Karpas-422 (cell line): ENCODE measurements around the gene ERVK3-1. TPM values are rescaled to one million over a fixed set of nuclear protein-coding genes. Genes with fewer than 3 reads are reported as not detected.

Experiments
- DNase-seq: peaks from one replicate; pipeline ENCODE4 v3.0.0-alpha.2; 2015
- H2AFZ ChIP-seq: fragments of 200-600 bp; sonication (generic); 2 replicates; pipeline ENCODE4 v1.6.1; 2014; ENCODE audit warnings: antibody characterized with exemption, low read length, mixed read lengths
- H3K27ac ChIP-seq: fragments of 200-600 bp; sonication (generic); 2 replicates; pipeline ENCODE4 v1.5.1; 2014; ENCODE audit warnings: mild to moderate bottlenecking, low read length, moderate library complexity
- H3K27me3 ChIP-seq: fragments of 200-600 bp; sonication (generic); 2 replicates; pipeline ENCODE4 v1.6.1; 2014; ENCODE audit warnings: low read length, mixed read lengths
- H3K36me3 ChIP-seq: fragments of 200-600 bp; sonication (generic); 2 replicates; pipeline ENCODE4 v1.6.1; 2014; ENCODE audit warnings: low read length, mixed read lengths; ENCODE audit not compliant: insufficient read depth
- H3K4me1 ChIP-seq: fragments of 200-600 bp; sonication (generic); 2 replicates; pipeline ENCODE4 v1.6.1; 2014; ENCODE audit warnings: mild to moderate bottlenecking, low read length, mixed read lengths
- H3K4me2 ChIP-seq: fragments of 200-600 bp; sonication (generic); 2 replicates; pipeline ENCODE4 v1.6.1; 2014; ENCODE audit warnings: low read length, low read depth, mild to moderate bottlenecking; ENCODE audit not compliant: poor library complexity, severe bottlenecking
- H3K4me3 ChIP-seq: fragments of 200-600 bp; sonication (generic); 2 replicates; pipeline ENCODE4 v1.5.1; 2014; ENCODE audit warnings: mild to moderate bottlenecking, antibody characterized with exemption, low read length, mixed read lengths
- H3K79me2 ChIP-seq: fragments of 200-600 bp; sonication (generic); 2 replicates; pipeline ENCODE4 v1.6.1; 2014; ENCODE audit warnings: mild to moderate bottlenecking, low read length, mixed read lengths
- H3K9ac ChIP-seq: fragments of 200-600 bp; sonication (generic); 2 replicates; pipeline ENCODE4 v1.6.0; 2014; ENCODE audit warnings: low read length
- H3K9me2 ChIP-seq: fragments of 200-600 bp; sonication (generic), shearing (Covaris generic); replicated peaks from 2 replicates; pipeline ENCODE4 v1.6.0; 2014; ENCODE audit warnings: mild to moderate bottlenecking, low read length, moderate library complexity; ENCODE audit not compliant: insufficient read depth
- H3K9me3 ChIP-seq: fragments of 300-700, 200-600 bp; sonication (generic); 2 replicates; pipeline ENCODE4 v1.6.1; 2014; ENCODE audit warnings: low read length, mixed read lengths
- H4K20me1 ChIP-seq: fragments of 200-600 bp; sonication (generic); 2 replicates; pipeline ENCODE4 v1.6.1; 2014; ENCODE audit warnings: mild to moderate bottlenecking, antibody characterized with exemption, low read length, low read depth; ENCODE audit not compliant: insufficient read depth
- total RNA-seq: library from RNA; depleted of rRNA; stranded (reverse); fragments of >200 nt; shearing (Covaris generic); gene quantifications from 2 replicates; pipeline ENCODE4 v1.2.3, GENCODE V29; 2014; ENCODE audit warnings: low replicate concordance

Gene ERVK3-1
- total RNA-seq, 1 experiment from 2014 or later = 94.2 TPM

DNA sequence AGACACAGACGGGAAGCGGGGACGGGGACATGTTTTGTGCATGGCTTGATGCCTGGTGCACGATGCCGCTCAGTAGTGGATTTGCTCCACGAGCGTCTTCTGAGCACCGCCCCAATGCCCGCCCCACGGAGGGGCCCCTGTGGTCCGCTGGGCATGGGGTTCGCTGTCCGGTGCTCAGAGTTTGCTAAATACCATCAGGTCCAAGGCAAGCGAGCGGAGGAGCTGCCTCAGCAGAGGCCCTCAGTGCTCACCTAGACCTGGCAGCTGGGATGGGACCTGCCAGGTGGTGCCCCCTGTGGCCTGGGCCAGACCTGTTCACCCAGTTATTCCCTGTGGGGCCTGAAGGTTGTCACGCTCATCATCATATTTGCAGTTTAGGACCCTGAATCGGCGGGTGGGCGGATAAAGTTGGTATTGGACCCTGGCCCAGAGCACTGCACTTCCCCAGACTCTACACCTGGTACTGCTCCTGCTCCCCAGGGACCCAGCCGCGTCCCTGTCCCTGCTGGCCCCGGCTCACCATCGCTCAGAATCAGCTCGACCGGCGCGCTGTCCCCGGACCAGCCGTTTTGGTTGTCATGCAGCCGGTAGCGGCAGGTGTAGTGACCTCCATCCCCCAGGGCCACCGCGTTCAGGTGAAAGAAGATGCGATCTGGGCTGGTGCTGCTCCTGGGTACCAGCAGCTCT, 45.8 kb downstream of the ERVK3-1 start:
- Histone ChIP-seq H3K9me2 (no peaks in the 10 kb centered on the region), H3K4me1 (peaks cover 22% of the 10 kb centered on the region), H3K27ac (no peak overlapping the region), H3K79me2 (peaks cover 34% of the 10 kb centered on the region), H3K27me3 (no peaks in the 10 kb centered on the region), H2AFZ (no peak overlapping the region), H4K20me1 (no peaks in the 10 kb centered on the region), H3K9ac (no peak overlapping the region), H3K4me3 (no peak overlapping the region), H3K9me3 (no peaks in the 10 kb centered on the region), H3K36me3 (no peaks in the 10 kb centered on the region), H3K4me2 (no peak overlapping the region)
- DNase-seq = no peak

DNA sequence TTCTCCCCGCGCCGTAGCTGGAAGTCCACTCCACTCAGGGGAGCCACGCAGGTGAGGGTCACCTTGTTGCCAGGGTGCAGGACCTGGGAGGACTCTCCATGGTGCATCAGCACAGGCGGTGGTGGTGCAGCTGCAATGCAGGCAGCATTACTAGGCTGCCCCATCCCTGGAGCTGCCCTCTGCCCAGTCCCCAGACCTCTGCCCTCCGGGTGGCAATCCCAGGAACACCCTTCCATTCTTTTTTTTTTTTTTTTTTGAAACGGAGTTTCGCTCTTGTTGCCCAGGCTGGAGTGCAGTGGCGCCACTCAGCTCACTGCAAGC, 46.3 kb downstream of the ERVK3-1 start:
- no peak overlapping the region for H3K9ac ChIP-seq
- DNase-seq = no peak
- H3K27me3 ChIP-seq = no peaks in the 10 kb centered on the region
- H4K20me1 ChIP-seq = no peaks in the 10 kb centered on the region
- no peak overlapping the region for H3K27ac ChIP-seq
- H3K4me2 ChIP-seq = no peak overlapping the region
- peaks cover 22% of the 10 kb centered on the region for H3K4me1 ChIP-seq
- H3K79me2 ChIP-seq = peaks cover 32% of the 10 kb centered on the region
- no peaks in the 10 kb centered on the region for H3K9me3 ChIP-seq
- no peak overlapping the region for H2AFZ ChIP-seq
- H3K4me3 ChIP-seq = no peak overlapping the region
- no peaks in the 10 kb centered on the region for H3K9me2 ChIP-seq
- H3K36me3 ChIP-seq = no peaks in the 10 kb centered on the region

DNA sequence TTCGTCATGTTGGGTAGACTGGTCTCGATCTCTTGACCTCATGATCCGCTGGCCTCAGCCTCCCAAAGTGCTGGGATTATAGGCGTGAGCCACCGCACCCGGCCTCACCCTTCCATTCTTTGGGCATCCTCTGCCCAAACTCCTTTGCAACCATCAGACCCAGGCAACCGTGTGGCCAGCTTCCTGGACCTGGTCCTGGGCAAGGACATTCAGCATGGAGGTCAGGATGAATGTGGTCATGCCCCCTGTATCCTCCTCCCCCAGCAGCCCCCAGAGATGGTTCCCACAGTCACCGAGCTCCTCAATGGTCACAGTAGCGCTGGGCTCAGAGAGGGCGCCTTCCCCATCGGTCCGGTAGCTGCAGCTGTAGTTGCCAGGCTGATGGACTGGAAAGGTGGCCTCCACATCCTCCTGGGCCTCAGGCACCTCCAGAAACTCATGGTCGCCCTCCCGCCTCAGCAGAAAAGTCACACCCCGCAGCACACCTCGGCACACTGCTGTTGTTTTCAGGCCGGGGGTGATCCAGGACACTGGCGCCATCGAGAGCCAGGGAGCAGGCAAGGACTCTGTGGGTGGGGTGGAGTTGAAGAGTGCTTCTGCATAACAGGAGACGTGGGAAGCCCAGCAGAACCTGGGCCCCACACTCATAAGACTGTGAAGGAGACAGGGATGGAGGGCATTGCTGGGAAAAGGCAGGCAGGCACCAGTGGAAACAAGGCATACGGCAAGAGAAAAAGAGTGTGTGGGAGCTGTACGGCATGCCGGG, 47.0 kb downstream of the ERVK3-1 start:
- H3K27me3 ChIP-seq = no peaks in the 10 kb centered on the region
- no peak overlapping the region for H3K4me3 ChIP-seq
- no peaks in the 10 kb centered on the region for H4K20me1 ChIP-seq
- peaks cover 15% of the 10 kb centered on the region for H3K4me1 ChIP-seq
- no peak for DNase-seq
- H3K9me3 ChIP-seq = no peaks in the 10 kb centered on the region
- no peak overlapping the region for H2AFZ ChIP-seq
- H3K4me2 ChIP-seq = no peak overlapping the region
- H3K36me3 ChIP-seq = no peaks in the 10 kb centered on the region
- no peak overlapping the region for H3K9ac ChIP-seq
- H3K79me2 ChIP-seq = peaks cover 27% of the 10 kb centered on the region
- H3K9me2 ChIP-seq = no peaks in the 10 kb centered on the region
- H3K27ac ChIP-seq = no peak overlapping the region

DNA sequence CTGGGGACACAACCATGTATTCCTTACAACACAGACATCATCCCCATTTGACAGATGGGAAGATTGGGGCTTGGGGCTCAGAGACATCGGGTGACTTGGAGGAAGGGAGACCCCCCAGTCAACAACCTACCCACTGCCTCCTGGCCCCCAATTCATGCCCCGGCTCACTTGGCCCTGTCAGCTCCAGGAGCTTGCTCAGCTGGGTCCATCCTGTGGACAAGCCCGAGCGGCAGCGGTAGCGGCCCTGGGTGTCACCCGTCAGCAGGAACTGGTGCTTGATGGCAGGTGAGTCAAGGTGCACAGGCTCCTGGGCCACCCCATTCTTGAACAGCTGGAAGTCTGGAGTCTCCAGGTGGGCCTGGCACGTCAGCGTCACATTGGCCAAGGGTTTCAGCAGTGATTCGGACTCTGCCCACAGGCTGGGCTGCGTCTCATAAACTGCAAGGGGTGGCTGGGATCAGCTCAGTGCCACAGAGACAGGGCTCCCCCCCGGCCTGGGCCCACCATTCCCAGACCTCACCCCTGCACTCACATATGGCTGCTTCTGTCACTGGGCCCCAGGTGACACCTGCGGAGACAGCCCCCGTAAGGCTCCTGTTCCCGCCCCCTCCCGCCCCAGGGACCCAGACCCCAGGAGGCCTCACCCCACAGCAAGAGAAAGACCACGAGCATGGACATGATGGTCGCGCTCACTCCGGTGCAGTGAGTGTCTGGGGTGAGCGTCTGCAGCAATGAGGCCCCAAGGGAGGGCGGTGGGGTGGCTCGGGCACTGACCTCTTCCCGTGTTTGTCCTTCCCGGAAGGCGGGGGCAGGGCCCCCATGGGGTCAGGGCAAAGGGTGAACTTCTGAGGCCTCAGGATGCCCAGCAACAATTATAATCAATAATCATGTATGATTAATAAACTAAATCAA, 47.8 kb downstream of the ERVK3-1 start, which contains the start of gene A1BG:
A1BG (minus strand) TSS at position 733 of the 912 bp plus-strand sequence; CDS start at position 678, 55 bp downstream.
- H3K9me3 ChIP-seq = no peaks in the 10 kb centered on the region
- H3K36me3 ChIP-seq = no peaks in the 10 kb centered on the region
- no peaks in the 10 kb centered on the region for H3K27me3 ChIP-seq
- peaks cover 12% of the 10 kb centered on the region for H3K4me1 ChIP-seq
- no peaks in the 10 kb centered on the region for H4K20me1 ChIP-seq
- H3K79me2 ChIP-seq = peaks cover 23% of the 10 kb centered on the region
- H3K4me2 ChIP-seq = no peak within 1 kb of the TSS
- no peak for DNase-seq
- no peak within 1 kb of the TSS for H3K4me3 ChIP-seq
- no peak within 1 kb of the TSS for H3K9ac ChIP-seq
- H2AFZ ChIP-seq = no peak within 1 kb of the TSS
- no peaks in the 10 kb centered on the region for H3K9me2 ChIP-seq
- no peak within 1 kb of the TSS for H3K27ac ChIP-seq

DNA sequence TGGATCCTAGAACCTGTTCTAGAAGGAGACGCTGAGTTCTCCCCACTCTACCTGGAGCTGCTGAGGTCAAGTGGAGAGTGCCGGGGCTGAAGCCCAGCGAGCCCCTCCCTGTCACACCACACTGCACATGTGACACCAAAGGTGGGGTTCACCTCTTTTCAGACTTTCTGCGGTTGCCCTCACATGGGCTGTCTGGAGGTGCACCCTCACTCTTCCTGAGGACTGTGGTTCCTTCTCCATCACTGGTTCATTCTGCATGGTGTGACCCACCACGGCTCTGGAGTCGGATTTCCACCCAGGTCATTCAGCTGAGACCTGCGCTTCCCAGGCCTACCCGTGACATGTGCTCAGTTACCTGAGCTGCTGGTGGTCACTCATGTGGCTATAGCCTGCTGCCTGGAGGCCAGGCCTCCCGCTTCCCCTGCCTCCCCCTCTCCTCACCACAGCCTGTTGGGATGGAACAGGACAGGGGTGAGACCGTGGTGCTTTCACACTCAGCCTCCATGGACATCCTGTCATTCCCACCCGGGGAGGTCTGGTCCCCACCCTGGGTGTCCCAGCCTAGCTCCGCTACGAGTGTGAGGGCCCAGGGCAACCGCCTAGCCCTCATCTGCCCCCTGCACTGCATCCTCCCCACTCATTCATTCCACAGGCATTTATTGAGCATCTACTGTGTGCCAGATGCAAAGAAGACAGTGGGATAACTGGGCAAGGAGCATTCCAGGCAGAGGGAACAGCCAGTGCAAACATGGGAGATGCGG, 48.7 kb downstream of the ERVK3-1 start:
- Histone ChIP-seq H2AFZ (no peak overlapping the region), H4K20me1 (no peaks in the 10 kb centered on the region), H3K4me2 (no peak overlapping the region), H3K9ac (no peak overlapping the region), H3K4me3 (no peak overlapping the region), H3K27me3 (no peaks in the 10 kb centered on the region), H3K9me3 (no peaks in the 10 kb centered on the region), H3K4me1 (peaks cover 5% of the 10 kb centered on the region; the same call in 1 of the 2 replicates), H3K9me2 (no peaks in the 10 kb centered on the region), H3K27ac (no peak overlapping the region), H3K36me3 (no peaks in the 10 kb centered on the region), H3K79me2 (peaks cover 15% of the 10 kb centered on the region)
- no peak for DNase-seq

DNA sequence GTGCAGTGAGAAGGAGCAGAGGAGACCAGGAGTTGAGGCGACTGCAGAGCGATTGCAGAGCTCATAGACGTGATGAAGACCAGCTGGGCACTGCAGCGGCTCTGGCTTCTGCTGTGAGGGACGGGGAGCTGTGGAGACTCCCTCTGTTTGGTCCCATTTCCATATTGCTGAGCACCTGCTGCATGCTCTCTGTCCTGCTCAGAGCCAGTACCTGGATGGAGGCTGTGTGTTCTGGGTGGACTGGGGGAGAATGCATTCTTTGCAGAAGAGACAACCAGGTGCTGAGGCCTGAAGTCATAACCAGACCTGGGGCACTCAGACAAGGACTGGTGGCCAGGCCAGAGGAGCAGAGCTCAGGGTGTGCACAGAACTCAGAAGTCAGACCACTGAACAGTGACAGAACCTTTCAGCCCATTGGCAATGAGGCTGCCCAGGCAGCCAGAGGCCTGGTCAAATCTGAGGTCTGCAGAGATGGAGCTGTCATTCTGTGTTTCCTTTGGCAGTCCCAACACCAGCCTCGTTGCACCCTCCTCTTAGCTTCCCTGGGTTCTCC, 49.4 kb downstream of the ERVK3-1 start:
- no peak overlapping the region for H3K4me2 ChIP-seq
- no peaks in the 10 kb centered on the region for H4K20me1 ChIP-seq
- no peak overlapping the region for H2AFZ ChIP-seq
- H3K79me2 ChIP-seq = peaks cover 8% of the 10 kb centered on the region
- no peak for DNase-seq
- H3K4me3 ChIP-seq = no peak overlapping the region
- no peaks in the 10 kb centered on the region for H3K4me1 ChIP-seq
- H3K36me3 ChIP-seq = no peaks in the 10 kb centered on the region
- H3K9me3 ChIP-seq = no peaks in the 10 kb centered on the region
- H3K27ac ChIP-seq = no peak overlapping the region
- no peaks in the 10 kb centered on the region for H3K27me3 ChIP-seq
- H3K9me2 ChIP-seq = no peaks in the 10 kb centered on the region
- no peak overlapping the region for H3K9ac ChIP-seq

DNA sequence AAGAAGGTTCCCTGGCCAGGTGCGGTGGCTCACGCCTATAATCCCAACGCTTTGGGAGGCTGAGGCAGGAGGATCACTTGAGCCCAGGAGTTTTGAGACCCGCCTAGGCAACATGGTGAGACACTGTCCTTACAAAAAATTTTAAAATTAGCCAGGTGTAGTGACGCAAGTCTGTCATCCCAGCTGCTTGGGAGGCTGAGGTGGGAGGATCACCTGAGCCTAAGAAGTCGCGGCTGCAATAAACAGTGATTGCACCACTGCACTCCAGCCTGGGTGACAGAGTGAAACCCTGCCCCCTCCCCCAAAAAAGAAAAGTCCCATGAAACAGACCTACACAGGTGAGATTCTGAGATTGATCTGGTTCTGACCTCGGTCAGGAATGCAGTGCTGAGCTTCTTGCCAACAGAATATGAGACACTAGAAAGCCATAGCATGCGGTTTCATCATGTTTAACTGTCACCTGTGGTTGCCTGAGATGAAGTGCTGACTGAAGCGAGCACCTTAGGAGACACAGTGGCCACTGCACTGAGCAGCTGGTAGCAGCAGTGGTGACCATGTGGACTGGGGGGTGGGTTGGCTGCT, 50.1 kb downstream of the ERVK3-1 start:
- DNase-seq = no peak
- H3K27ac ChIP-seq = no peak overlapping the region
- no peaks in the 10 kb centered on the region for H3K9me3 ChIP-seq
- no peak overlapping the region for H3K4me2 ChIP-seq
- no peaks in the 10 kb centered on the region for H3K9me2 ChIP-seq
- H3K9ac ChIP-seq = no peak overlapping the region
- H3K4me3 ChIP-seq = no peak overlapping the region
- H3K36me3 ChIP-seq = no peaks in the 10 kb centered on the region
- no peaks in the 10 kb centered on the region for H3K27me3 ChIP-seq
- no peaks in the 10 kb centered on the region for H3K4me1 ChIP-seq
- H3K79me2 ChIP-seq = 0 out of 2 replicates have a peak, but pooled peaks cover 5% of the 10 kb centered on the region
- no peak overlapping the region for H2AFZ ChIP-seq
- no peaks in the 10 kb centered on the region for H4K20me1 ChIP-seq
